ENCODE results near the gene MID1. TPM values are rescaled to one million over a fixed set of nuclear protein-coding genes. Genes with fewer than 3 reads are reported as not detected.

The MID1 gene
- total RNA-seq, 2 experiments from 2014 or later = 0.19 TPM; not detected in 1

DNA sequence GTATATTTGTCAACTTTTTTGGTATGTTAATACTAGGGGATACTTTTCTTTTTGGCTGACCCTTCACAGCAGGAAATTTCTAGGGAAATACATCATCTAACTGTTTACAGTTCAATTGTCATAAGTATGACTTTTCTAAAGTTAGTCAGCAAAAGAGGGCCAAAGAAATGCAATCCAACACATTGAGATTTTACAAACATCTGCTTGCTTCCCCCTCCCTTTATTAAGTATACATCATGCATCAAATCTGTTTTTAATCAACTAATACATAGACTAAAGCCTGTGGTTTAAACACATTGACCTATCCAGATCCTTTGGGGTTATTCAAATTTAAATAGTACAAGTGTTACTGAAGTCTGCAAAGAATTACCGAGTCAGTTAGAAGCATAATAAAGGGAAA, 93.9 kb downstream of the MID1 start:
- DNase-seq (no peak), ATAC-seq (ENCODE audit: poor library complexity) (no peak)
- TF ChIP-seq, protein P1, sequence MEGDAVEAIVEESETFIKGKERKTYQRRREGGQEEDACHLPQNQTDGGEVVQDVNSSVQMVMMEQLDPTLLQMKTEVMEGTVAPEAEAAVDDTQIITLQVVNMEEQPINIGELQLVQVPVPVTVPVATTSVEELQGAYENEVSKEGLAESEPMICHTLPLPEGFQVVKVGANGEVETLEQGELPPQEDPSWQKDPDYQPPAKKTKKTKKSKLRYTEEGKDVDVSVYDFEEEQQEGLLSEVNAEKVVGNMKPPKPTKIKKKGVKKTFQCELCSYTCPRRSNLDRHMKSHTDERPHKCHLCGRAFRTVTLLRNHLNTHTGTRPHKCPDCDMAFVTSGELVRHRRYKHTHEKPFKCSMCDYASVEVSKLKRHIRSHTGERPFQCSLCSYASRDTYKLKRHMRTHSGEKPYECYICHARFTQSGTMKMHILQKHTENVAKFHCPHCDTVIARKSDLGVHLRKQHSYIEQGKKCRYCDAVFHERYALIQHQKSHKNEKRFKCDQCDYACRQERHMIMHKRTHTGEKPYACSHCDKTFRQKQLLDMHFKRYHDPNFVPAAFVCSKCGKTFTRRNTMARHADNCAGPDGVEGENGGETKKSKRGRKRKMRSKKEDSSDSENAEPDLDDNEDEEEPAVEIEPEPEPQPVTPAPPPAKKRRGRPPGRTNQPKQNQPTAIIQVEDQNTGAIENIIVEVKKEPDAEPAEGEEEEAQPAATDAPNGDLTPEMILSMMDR (IDR thresholded peaks at IDR 0.05) = no peak
- CTCF ChIA-PET = no interaction called here
- Mint-ChIP-seq H3K9me3 (peaks cover under 1% of the 10 kb centered on the region), H3K27ac (no peak overlapping the region), H3K4me1 (ENCODE audit: low read depth) (no peaks in the 10 kb centered on the region), H3K27me3 (no peaks in the 10 kb centered on the region), H3K4me3 (no peak overlapping the region), H3K36me3 (ENCODE audit: low read depth) (no peaks in the 10 kb centered on the region)
- intact Hi-C loops (cut with DNase I, micrococcal nuclease) = no loop called here
- no peaks in the 10 kb centered on the region for H3K27me3 ChIP-seq (ENCODE audit: control insufficient read depth in 1 of 2, insufficient read depth in 2 of 2, low read length in 2 of 2)
- no peaks in the 10 kb centered on the region for H3K9me3 ChIP-seq (ENCODE audit: control insufficient read depth in 1 of 2, insufficient read depth in 1 of 2, low read length in 2 of 2)
- no peaks in the 10 kb centered on the region for H3K4me1 ChIP-seq (ENCODE audit: insufficient read depth, low read length)
- no peak overlapping the region for H3K27ac ChIP-seq (ENCODE audit: low read depth in 1 of 2, low read length in 2 of 2)
- no peaks in the 10 kb centered on the region for H3K36me3 ChIP-seq (ENCODE audit: insufficient read depth, low read length)
- POLR2A ChIA-PET = no interaction called here
- H3K4me3 ChIP-seq (ENCODE audit: low read length) = no peak overlapping the region

DNA sequence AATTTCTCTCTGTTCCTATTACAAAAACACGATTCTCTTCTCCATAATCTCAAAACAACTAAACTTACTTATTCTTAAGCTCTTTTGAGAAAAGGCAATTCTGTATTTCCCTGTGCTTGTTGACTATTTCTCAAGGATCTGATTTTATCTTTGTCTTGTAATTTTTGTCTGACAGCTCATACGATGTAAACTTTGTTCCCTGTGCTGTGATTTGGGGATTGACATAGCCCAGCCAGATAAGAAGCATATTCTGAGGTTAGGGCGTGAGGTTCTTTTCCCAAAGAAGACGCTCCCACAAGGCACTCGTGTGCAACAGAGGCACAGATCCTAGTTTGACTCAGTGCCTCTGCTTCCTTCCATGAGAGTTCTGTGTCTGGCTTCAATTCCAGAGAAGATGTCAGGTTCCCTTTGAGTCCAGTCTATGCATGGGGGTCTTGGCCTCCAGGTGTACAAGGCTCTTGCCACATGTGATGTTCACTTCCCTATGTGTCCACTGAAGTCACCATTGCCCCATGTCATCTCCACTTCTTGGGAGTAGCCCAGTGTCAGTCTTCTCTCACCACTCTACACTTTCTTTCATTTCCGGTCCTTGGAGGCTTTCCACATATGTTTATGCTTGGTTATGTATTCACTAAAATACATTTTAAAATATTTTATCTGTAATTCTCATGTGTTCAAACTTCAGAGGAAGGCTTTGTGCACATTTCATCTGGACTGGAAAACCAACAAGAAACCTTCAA, 94.8 kb downstream of the MID1 start:
- Histone ChIP-seq H3K36me3 (ENCODE audit: insufficient read depth, low read length) (no peaks in the 10 kb centered on the region), H3K27ac (ENCODE audit: low read depth in 1 of 2, low read length in 2 of 2) (no peak overlapping the region), H3K27me3 (ENCODE audit: control insufficient read depth in 1 of 2, insufficient read depth in 2 of 2, low read length in 2 of 2) (no peaks in the 10 kb centered on the region), H3K4me1 (ENCODE audit: insufficient read depth, low read length) (no peaks in the 10 kb centered on the region), H3K4me3 (ENCODE audit: low read length) (no peak overlapping the region), H3K9me3 (ENCODE audit: control insufficient read depth in 1 of 2, insufficient read depth in 1 of 2, low read length in 2 of 2) (no peaks in the 10 kb centered on the region)
- no peaks in the 10 kb centered on the region for H3K4me1 Mint-ChIP-seq (ENCODE audit: low read depth)
- no peak overlapping the region for H3K4me3 Mint-ChIP-seq
- H3K27ac Mint-ChIP-seq = no peak overlapping the region
- ChIA-PET POLR2A (no interaction called here), CTCF (no interaction called here)
- ATAC-seq (ENCODE audit: poor library complexity) (no peak), DNase-seq (no peak)
- H3K9me3 Mint-ChIP-seq = peaks cover 2% of the 10 kb centered on the region
- H3K36me3 Mint-ChIP-seq (ENCODE audit: low read depth) = no peaks in the 10 kb centered on the region
- intact Hi-C loops (cut with DNase I, micrococcal nuclease) = no loop called here
- no peaks in the 10 kb centered on the region for H3K27me3 Mint-ChIP-seq
- TF ChIP-seq, protein P1 (IDR thresholded peaks at IDR 0.05) = no peak

DNA sequence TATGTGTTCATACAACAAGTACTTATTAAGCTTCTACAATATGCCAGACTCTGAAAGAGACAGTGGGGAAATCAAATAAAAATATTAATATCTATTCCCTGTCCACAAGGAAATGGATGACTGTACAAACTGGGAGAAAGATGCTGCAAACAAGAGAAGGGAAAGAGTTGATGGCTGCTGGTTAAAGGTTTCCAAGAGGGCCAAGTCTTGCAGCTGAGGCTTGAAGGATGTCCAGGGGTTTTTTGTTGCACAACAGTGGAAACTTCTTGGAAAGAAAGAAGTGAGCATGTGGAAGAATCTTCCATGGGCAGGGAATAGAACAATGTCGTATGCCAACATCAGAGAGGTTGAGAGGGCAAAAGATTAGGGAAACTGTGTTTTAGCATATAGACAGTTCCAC, 95.8 kb downstream of the MID1 start:
- Histone ChIP-seq H3K27me3 (ENCODE audit: control insufficient read depth in 1 of 2, insufficient read depth in 2 of 2, low read length in 2 of 2) (no peaks in the 10 kb centered on the region), H3K9me3 (ENCODE audit: control insufficient read depth in 1 of 2, insufficient read depth in 1 of 2, low read length in 2 of 2) (no peaks in the 10 kb centered on the region), H3K4me1 (ENCODE audit: insufficient read depth, low read length) (no peaks in the 10 kb centered on the region), H3K36me3 (ENCODE audit: insufficient read depth, low read length) (no peaks in the 10 kb centered on the region), H3K4me3 (ENCODE audit: low read length) (no peak overlapping the region), H3K27ac (ENCODE audit: low read depth in 1 of 2, low read length in 2 of 2) (no peak overlapping the region)
- H3K27me3 Mint-ChIP-seq = no peaks in the 10 kb centered on the region
- ATAC-seq (ENCODE audit: poor library complexity) (no peak), DNase-seq (no peak)
- H3K4me3 Mint-ChIP-seq = no peak overlapping the region
- intact Hi-C loops (cut with DNase I, micrococcal nuclease) = no loop called here
- TF ChIP-seq, protein P1 (IDR thresholded peaks at IDR 0.05) = no peak
- H3K27ac Mint-ChIP-seq = no peak overlapping the region
- H3K36me3 Mint-ChIP-seq (ENCODE audit: low read depth) = no peaks in the 10 kb centered on the region
- ChIA-PET POLR2A (no interaction called here), CTCF (no interaction called here)
- no peaks in the 10 kb centered on the region for H3K4me1 Mint-ChIP-seq (ENCODE audit: low read depth)
- H3K9me3 Mint-ChIP-seq = peaks cover 2% of the 10 kb centered on the region

Measured in CD4-positive, alpha-beta T cell (primary cell).